ENCODE measurements around the gene SLC16A7. TPM values are rescaled to one million over a fixed set of nuclear protein-coding genes. Genes with fewer than 3 reads are reported as not detected.

The SLC16A7 gene
- total RNA-seq, 1 donor from 2014 or later = 98.0 TPM

DNA sequence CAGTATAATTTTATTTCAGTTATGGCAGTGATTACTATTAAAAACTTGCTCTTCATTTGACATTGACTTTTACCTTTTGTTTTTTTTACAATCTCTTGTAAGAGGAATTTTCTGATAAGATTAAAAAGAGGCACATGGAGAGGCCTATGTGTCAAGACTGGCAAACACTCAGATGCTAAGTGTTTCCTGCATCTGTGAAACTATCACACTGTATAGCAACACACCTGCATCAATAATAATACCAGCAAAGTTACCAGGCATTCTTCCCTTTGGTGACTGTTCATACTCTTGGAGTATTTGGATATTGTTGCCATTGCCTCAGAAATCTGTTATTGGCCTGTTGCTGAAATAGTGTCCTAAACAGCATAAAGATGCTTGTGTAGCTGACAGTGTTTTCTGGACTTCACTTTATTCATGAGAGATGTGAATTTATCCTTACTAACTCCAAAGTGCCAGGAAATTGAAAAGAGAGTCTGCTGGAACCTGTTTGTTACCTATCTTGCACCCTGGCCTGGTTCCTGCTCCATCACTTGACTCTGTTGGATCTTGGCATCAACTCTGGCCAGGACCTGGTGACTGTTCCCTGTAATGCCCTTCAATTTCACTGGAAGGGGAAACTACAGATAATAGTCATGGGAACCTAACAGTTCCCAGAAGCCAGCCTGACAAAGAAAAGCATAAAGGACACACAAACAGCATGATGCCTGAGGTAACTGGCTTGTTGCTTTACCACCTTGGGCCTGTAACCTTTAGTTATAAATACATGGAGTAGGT lies 19.8 kb downstream of the SLC16A7 start:
- no peak for DNase-seq (ENCODE audit: missing footprints)
- intact Hi-C loops (cut with DNase I) = loop anchor here (1.0 to 5.0 kb wide), 2 partner anchors 18 to 37 kb away; no protein-coding TSS in a partner anchor
- peak; percentile 93 for ATAC-seq

DNA sequence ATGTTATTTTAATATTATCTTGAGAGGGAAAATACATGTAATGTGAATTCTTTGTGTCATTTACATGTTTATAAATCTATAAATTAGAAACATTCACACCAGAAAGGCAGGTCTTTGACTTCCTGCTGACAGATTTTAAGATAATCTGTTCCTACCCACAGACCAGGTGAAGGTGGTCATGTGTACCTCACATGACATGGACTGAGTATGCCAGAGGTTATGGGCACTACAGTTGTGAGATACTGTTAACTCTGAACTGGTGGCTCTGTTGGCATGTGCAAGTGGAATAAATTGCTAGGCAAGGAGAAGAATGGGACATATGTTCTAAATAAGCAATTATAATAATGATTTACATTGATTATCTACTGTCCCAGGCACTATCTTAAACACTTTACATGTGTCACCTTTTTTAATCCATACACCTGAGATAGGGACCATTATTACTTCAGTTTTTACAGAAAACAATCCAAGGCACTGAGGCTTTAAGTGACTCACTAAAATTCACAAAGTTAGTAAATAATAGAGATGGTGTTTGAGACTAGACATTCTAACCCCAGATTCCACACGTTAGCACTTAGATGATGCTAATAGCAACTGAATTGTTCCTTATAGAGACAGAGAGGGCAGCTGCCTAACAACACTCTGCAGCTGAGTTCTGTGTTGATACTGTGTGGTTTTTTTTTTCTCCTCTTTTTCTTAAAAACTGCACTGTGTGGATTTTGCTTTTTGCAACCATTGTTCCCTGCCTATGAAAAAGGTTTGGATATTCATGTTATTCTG lies 23.8 kb downstream of the SLC16A7 start:
- ATAC-seq (no peak), DNase-seq (ENCODE audit: missing footprints) (no peak)
- intact Hi-C loops (cut with DNase I) = loop anchor here (5.0 kb wide), 1 partner anchor 33 kb away; no protein-coding TSS in a partner anchor

DNA sequence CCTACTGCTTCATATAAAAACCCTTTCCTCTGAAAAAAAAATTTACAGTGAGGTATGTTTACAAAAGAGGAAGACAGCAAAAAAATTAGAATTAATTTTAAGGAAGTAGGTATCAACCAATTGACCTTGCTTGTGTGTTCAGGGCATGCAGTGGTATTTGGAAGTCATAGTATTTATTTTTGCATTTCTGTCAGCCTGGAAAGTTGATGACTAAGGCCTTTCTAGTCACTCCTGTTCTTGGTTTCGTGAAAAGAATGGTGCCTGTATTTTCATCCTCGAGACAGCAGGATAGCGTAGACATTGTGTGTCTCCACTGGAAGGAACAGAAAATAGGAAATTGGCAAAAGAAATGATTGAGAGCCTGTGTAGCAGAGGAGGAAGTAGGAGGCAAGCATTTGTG lies 24.5 kb downstream of the SLC16A7 start:
- DNase-seq (ENCODE audit: missing footprints) (no peak), ATAC-seq (no peak)
- intact Hi-C loops (cut with DNase I) = no loop called here

DNA sequence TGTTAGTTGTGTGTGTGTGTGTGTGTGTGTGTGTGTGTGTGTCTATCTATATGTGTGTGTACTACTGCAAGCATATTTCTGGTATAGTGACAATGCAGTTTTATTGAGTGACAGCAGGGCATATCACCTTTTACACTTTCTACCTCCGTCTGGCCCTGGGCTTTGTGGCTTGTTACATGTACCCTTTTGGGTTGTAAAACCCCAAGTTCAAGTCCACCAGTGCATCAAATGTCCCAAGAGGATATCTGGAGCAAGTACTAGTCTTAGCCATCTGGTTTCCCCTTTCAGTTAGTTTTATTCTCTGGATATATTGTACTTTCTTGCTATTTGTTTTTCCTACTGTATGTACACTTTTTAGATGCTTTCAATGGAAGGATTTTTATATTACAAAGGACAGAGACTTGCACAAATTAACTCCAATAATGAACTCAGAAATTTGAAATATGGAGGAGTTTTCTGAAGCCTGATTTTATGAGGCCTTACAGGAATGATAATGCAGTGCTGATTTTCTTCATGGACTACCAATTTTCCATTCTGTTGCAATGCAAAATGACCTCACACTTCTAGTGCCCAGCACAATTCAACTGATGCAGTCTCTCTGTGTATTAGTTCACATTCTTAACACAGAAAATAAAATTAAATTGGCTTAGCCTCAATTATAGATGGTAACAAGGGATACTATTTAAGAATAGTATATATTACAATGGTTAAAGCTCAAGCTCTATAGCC lies 29.1 kb downstream of the SLC16A7 start:
- intact Hi-C loops (cut with DNase I) = no loop called here
- DNase-seq (ENCODE audit: missing footprints) = no peak

DNA sequence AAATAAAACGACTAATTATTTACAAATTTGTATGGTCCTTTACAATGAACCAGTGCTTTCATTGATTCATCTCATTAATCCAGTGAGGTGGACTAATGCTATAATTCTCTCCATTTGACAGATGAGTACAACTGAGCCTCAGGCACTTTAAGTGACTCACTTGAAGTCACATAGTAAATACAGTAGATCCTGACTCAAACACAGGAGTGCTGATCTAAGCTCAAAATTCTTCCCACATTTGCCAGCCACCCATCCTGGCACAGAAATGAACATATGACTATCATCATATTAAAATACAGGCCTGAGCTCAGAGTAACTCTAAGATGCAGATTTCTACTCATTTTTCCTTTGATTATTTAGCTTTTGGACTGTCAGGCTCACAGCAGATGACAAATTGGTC lies 30.6 kb downstream of the SLC16A7 start:
- DNase-seq (ENCODE audit: missing footprints) (no peak), ATAC-seq (no peak)
- intact Hi-C loops (cut with DNase I) = no loop called here

More for the DNA sequence above, 29.1 kb downstream of the SLC16A7 start:
- no peak for ATAC-seq

DNA sequence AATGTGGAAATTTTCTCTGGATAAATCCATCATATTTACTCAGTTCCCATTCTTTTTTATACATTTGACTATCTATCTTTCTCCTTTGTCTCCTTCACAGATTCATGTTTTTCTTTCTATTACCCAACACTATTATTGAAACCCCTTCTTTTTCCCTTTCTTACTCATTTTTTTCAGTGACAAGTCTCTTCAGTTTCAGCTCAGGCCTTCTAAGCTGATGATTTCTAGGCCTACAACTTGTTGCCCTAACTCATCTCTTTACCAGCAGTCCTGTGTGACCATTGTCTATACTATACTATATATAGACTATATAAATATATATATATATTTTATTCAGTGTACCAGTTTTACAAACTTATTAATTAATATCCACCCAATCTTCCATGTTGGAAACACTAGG lies 31.8 kb downstream of the SLC16A7 start:
- intact Hi-C loops (cut with DNase I) = no loop called here
- no peak for ATAC-seq
- no peak for DNase-seq (ENCODE audit: missing footprints)

DNA sequence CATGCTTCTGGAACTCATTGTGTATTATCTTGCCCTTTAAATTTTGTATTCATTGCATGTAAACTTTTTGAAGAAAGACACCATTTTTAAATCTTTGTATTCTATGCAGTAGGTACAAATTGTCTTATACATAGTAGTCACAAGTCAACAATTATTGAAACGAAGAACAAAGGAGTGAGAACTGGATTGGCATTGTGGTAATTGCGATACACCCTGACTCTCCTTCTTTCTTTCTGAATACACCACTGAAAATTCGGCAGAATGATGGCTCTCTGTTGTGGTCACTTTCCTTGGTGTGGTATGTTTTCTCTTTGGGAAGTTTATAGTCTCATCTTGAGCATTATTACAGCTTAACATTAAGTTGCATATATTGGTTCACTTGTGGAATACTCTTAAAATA lies 34.1 kb downstream of the SLC16A7 start:
- intact Hi-C loops (cut with DNase I) = loop anchor here (5.0 kb wide), 1 partner anchor 118 kb away; no protein-coding TSS in a partner anchor
- no peak for ATAC-seq
- DNase-seq (ENCODE audit: missing footprints) = no peak

DNA sequence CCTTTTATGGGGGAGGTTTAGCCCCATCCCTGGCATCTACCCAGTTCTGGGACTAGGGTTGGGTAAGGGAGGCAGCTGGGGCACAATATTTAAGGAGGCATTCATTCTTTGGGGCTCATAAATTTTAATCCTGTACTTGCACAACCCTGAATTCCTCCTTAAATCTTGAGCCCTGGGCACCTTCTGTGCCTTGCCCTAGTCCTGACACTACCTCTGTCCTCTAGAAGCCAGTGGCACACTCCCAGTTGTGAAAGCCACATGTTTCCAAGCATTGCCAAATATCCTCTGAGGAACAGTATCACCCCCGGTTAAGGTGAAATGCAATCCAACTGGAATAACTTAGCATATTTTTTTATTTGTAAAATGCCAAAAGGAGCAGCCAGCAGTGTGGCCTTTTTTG lies 36.6 kb downstream of the SLC16A7 start:
- ATAC-seq = peak; percentile 60
- intact Hi-C loops (cut with DNase I) = loop anchor here (5.0 kb wide), 1 partner anchor 120 kb away; no protein-coding TSS in a partner anchor
- no peak for DNase-seq (ENCODE audit: missing footprints)

DNA sequence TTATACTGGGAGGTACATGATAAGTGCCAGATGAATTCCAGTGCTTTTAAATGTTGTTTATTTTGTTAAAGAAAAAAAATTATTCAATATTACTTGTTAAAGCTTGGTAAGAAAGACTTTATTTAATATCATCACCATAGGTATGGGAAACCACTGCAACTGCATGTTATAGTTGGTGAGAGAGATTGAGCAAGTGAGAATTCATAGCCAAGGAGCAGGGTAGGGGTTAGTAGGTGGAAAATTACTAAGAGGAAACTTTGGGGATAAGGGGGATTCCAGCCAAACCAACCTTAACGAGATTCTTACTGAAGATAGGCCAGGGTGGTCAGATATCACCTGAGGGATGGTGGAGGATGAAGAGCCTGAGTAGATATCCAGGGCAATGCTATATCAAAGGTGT lies 38.4 kb downstream of the SLC16A7 start:
- DNase-seq (ENCODE audit: missing footprints) = no peak
- ATAC-seq = no peak
- intact Hi-C loops (cut with DNase I) = loop anchor here (5.0 kb wide), 1 partner anchor 122 kb away; no protein-coding TSS in a partner anchor

DNA sequence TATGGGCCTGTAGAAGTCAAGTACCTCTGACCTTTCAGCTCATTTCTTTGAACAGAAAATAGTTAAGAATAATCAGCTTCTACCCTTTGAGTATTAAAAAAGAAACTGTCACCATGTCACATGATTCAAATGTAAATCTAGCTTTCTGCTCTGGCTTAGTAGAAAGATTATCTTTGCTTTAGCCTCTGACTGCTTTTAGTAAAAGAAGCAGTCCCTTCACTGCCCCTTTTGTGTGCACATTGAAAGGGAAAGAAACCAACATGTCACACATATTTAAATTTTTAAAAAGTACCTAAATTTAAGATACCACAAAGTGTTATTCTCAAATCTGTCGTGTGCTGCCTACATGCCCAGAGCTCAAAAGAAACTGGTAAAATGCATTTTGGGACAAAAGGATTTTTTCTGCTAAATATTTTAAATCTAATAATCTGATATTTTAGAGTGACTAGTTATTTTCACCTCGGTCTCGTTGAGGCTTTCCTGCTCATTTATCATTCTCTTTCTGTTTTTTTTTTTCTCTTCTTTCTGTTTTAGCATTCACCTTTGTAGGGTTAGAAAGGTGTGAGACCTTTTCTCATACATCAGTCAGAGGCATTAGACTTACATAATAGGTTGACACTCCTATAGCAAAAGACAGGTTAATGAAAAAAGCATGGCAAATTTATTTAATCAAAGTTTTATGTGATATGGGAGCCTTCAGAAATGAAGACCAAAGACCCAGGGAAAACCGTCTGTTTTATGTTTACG lies 41.3 kb downstream of the SLC16A7 start:
- no peak for DNase-seq (ENCODE audit: missing footprints)
- intact Hi-C loops (cut with DNase I) = no loop called here
- no peak for ATAC-seq

DNA sequence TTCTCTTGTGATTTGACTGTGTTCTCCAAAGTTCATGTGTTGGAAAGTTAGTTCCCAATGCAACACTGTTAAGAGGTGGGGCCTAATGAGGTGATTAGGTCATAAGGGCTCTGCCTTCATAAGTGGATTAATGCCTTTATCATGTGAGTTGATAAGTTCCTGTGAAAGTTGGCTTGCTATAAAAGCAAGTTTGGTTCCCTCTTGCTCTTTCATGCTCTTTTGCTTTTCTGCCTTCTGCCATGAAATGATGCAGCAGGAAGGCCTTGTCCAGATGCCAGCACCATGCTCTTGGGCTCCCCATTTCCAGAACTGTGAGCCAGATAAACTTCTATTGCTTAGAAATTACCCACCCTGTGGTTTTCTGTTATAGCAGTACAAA lies 41.9 kb downstream of the SLC16A7 start:
- DNase-seq (ENCODE audit: missing footprints) (no peak), ATAC-seq (peak; percentile 39)
- intact Hi-C loops (cut with DNase I) = no loop called here

DNA sequence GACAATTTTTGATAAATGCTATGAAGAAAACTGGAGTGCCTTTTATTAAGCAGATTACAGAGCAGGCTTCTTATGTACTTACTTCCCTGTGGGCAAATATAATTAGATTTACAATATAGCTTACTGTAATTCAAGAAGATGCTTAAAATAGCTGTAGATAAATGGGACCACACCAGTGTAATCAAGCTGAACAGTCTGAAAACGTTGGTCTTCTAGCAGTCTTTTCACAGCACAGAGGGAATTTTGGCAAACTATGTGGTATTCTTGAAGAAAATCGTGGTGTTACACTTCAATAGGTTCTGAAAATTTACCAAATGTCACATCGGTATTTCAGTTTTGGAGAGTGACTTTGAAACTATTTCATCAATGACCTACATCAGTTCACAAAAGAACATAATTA lies 47.7 kb downstream of the SLC16A7 start:
- ATAC-seq = no peak
- intact Hi-C loops (cut with DNase I) = no loop called here
- DNase-seq (ENCODE audit: missing footprints) = no peak

DNA sequence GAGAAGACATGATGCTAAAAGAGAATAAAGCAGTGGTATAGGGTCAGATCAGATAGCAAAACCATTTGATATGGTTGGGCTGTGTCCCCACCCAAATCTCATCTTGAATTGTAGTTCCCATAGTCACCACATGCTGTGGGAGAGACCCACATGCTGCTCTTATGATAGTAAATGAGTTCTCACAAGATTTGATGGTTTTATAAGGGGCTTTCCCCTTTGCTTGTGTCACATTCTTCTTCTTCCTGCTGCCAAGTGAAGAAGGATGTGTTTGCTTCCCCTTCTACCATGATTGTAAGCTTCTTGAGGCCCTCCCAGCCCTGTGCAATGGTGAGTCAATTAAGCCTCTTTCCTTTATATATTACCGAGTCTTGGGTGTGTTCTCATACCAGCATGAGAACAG lies 49.4 kb downstream of the SLC16A7 start:
- intact Hi-C loops (cut with DNase I) = no loop called here
- ATAC-seq = no peak
- DNase-seq (ENCODE audit: missing footprints) = no peak

DNA sequence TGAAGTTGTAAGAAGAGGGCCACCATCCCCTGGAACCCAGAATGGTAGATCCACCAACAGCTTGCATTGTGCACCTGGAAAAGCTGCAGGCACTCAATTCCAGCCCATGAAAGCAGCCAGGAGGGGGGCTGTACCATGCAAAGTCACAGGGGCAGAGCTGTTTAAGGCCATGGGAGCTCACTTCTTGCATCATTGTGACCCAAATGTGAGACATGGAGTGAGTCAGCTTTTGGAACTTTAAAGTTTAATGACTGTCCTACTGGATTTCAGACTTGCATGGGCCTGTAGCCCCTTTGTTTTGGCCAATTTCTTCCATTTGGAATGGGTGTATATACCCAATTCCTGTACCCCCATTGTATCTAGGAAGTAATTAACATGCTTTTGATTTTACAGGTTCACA lies 50.8 kb downstream of the SLC16A7 start:
- no peak for ATAC-seq
- DNase-seq (ENCODE audit: missing footprints) = no peak
- intact Hi-C loops (cut with DNase I) = no loop called here

DNA sequence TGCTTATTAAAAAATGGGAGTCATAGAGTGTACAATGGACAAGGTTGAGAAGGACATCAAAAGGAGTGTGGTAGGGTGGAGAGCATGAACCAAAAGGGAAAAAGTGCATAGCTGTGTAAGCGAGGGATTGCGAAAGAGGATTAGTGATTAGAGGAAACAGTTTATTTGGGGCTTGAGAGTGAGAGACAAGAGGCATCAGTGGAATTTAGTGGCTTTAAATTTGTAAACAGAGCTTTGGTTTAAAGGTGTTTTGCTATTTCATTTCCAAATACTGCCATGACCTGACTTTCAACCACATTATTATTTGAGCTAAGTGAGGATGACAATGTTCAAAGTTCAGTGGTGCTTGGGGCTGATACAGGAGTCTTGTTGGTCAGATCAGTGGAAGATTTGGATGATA lies 53.4 kb downstream of the SLC16A7 start:
- intact Hi-C loops (cut with DNase I) = no loop called here
- DNase-seq (ENCODE audit: missing footprints) (no peak), ATAC-seq (no peak)

DNA sequence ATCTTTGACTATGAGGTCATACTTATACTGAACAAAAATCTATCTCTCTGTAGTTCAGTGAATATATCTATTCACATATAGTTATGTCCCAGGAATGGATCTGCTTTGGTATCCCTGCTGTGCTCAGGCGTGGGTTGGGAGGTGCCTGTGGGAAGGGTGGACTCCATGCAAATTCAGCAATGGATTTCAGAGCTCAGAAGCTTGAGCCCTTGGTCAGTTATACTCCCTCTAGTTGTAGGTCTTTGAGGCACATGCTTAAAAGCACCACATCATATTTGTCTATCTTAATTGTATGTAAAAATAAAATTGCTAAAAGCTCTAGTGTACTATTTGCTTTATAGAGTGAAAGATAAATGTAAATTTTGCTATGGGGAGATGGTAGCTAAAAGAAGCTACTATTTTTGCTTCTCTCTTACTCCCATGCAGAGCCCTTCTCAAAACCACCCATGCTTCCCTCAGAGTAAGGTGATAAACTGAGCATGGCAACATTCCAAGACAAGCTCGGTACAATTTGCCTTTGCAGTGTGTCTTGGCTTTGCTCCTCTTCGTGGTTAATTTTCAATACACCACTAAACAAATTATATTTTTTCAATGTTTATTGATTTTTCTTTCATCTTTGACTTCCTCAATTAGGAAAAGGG lies 54.9 kb downstream of the SLC16A7 start:
- no peak for DNase-seq (ENCODE audit: missing footprints)
- peak; percentile 67 for ATAC-seq
- intact Hi-C loops (cut with DNase I) = loop anchor here (5.0 kb wide), 1 partner anchor 33 kb away; no protein-coding TSS in a partner anchor

DNA sequence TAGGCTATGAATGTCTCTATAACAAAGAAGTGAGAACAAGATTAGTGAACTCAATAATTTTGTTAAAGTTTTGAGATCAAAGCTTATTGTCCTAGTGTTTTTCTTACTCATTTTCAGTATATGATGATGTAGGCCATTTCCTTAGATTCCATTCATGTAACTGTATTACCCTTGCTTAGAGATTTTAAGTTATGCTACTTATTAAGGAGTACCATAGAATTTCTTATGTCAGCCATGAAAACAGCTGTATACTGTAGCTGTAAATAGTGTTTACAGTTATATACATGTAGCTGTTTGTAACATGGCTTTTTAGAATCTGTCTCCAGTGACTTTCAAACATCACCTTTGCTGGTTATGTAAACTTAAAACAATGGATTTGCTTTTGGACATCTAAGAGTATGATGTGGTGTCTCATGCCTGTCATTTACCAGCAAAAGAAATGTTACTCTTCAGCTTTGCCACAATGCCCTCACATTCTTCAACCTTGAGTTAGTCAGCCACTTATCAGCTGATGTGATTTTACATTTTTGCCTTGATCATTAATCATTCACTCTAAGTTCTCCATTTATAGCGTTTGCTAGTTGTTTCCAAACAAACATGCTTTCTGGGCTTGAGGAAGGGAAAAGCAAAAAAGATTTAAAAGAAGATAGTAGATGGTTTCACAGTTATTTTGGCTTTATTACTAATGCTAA lies 55.5 kb downstream of the SLC16A7 start:
- ATAC-seq (no peak), DNase-seq (ENCODE audit: missing footprints) (no peak)
- intact Hi-C loops (cut with DNase I) = loop anchor here (5.0 kb wide), 1 partner anchor 34 kb away; no protein-coding TSS in a partner anchor

All from Right ventricle myocardium inferior (tissue), 1 donor.